Esophagus muscularis mucosa (tissue), 4 donors: Measurements from ENCODE around the gene C4orf50. TPM values are rescaled to one million over a fixed set of nuclear protein-coding genes. Genes with fewer than 3 reads are reported as not detected.

ENCODE experiments used
- DNase-seq: peaks from one replicate; pipeline ENCODE4 v3.0.0-alpha.2; 2017; ENCODE audit errors: extremely low spot score
- H3K27ac ChIP-seq, 4 donors: fragments of 200-600 bp; sonication (generic); replicated peaks in 1 of 4; 1 replicate in 3 of 4; 2 replicates in 1 of 4; pipeline ENCODE4 v1.5.1; 2016 to 2019; ENCODE audit warnings: mild to moderate bottlenecking in 1 of 4
- H3K27me3 ChIP-seq, 4 donors: fragments of 200-600 bp; sonication (generic); one replicate each; pipeline versions ENCODE4 v1.5.1 to v1.6.0; 2016 to 2019
- H3K36me3 ChIP-seq, 4 donors: fragments of 200-600 bp; sonication (generic); one replicate each; pipeline ENCODE4 v1.5.1; 2016 to 2019
- H3K4me1 ChIP-seq, 4 donors: fragments of 200-600 bp; sonication (generic); one replicate each; pipeline ENCODE4 v1.5.1; 2016 to 2019
- H3K4me3 ChIP-seq, 4 donors: fragments of 200-600 bp; sonication (generic); 1 replicate in 2 of 4; 2 replicates in 2 of 4; pipeline ENCODE4 v1.5.1; 2016 to 2019; ENCODE audit warnings: mild to moderate bottlenecking in 4 of 4, moderate library complexity in 1 of 4
- H3K9me3 ChIP-seq, 4 donors: fragments of 200-600 bp; sonication (generic); 1 replicate in 3 of 4; 2 replicates in 1 of 4; pipeline ENCODE4 v1.5.1; 2016 to 2019
- CTCF ChIP-seq, 3 experiments: fragments of 200-600 bp in 2 of 3; fragments of 450-650 bp in 1 of 3; sonication (generic) in 2 of 3; IDR thresholded peaks; one replicate each; pipeline ENCODE4 v1.5.1; 2017 to 2019; ENCODE audit warnings: antibody characterized with exemption in 3 of 3, mild to moderate bottlenecking in 2 of 3, moderate library complexity in 1 of 3
- EP300 ChIP-seq: sonication (generic); formaldehyde crosslinking; IDR thresholded peaks from one replicate; pipeline ENCODE4 v1.6.1; 2017; ENCODE audit warnings: antibody characterized with exemption
- POLR2A ChIP-seq: fragments of 450-650 bp; IDR thresholded peaks from one replicate; pipeline ENCODE4 v1.6.1; 2017; ENCODE audit warnings: antibody characterized with exemption, moderate library complexity, mild to moderate bottlenecking, low read depth
- POLR2AphosphoS5 ChIP-seq, 2 donors: sonication (generic); formaldehyde crosslinking; IDR thresholded peaks; one replicate each; pipeline ENCODE4 v1.6.1; 2017; ENCODE audit warnings: antibody characterized with exemption in 2 of 2
- WGBS: methylation state at CpG from one replicate; pipeline ENCODE4 v1.1.5; 2018; 5-methylcytosine and 5-hydroxymethylcytosine counted together
- intact Hi-C: fragments of 100-400 bp; cut with DNase I; formaldehyde crosslinking; loops from one replicate; pipeline ENCODE4 v1.15.1; 2023
- total RNA-seq, 4 donors: library from RNA; depleted of rRNA; stranded (reverse); fragments of >200 nt; gene quantifications; one replicate each; pipeline versions ENCODE4 v1.1.0 to v1.2.1, GENCODE V29; 2016

The C4orf50 gene
- total RNA-seq, 4 donors from 2014 or later = 0.11 to 0.42 (median 0.26) TPM

DNA sequence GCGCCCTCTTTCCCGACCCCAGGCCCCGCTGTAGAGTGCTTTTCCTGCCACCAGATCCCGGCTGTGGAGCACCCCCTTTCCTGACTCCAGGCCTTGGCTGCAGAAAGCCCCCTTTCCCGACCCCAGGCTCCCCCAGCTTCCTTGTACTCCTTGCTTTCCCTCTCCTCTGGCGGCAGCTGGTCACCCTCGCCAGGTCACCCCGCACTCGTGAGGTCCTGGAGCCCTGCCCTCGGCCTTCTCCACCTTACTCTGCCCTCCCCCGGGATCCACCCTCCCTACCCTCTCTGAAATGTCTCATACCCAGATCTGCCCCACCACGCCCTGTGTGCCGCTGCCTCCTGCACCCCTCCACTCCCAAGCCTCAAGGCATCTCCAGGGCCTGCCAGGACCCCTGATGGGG is 25.0 kb upstream of the C4orf50 start:
- H3K4me1 ChIP-seq = no peaks in the 10 kb centered on the region
- no peak overlapping the region for H3K27ac ChIP-seq
- intact Hi-C loops = no loop called here
- H3K27me3 ChIP-seq = peaks cover 0 to 60% (median 0%) of the 10 kb centered on the region in 4 donors
- no peak for DNase-seq
- no peak for TF ChIP-seq POLR2AphosphoS5 (IDR thresholded peaks at IDR 0.05)
- TF ChIP-seq POLR2A = no peak
- no peak for TF ChIP-seq CTCF (IDR thresholded peaks at IDR 0.05)
- no peak for TF ChIP-seq EP300
- H3K36me3 ChIP-seq = no peaks in the 10 kb centered on the region
- no peak overlapping the region for H3K4me3 ChIP-seq
- no peaks in the 10 kb centered on the region for H3K9me3 ChIP-seq
- WGBS = 81% methylated on average over 13 of the region's 13 CpGs

GRCh38 chr4:6042293-6043063 is 24.2 kb upstream of the C4orf50 start:
- intact Hi-C loops = no loop called here
- H3K9me3 ChIP-seq = no peaks in the 10 kb centered on the region
- no peaks in the 10 kb centered on the region for H3K4me1 ChIP-seq
- H3K4me3 ChIP-seq = no peak overlapping the region
- TF ChIP-seq POLR2A (no peak), POLR2AphosphoS5 (IDR thresholded peaks at IDR 0.05) (no peak), EP300 (no peak), CTCF (IDR thresholded peaks at IDR 0.05) (no peak)
- no peaks in the 10 kb centered on the region for H3K36me3 ChIP-seq
- H3K27ac ChIP-seq = no peak overlapping the region
- no peak for DNase-seq
- peaks cover 0 to 60% (median 0%) of the 10 kb centered on the region in 4 donors for H3K27me3 ChIP-seq
- 87% methylated on average over 19 of the region's 21 CpGs for WGBS

- Histone ChIP-seq H3K27me3 (peaks cover 0 to 54% (median 0%) of the 10 kb centered on the region in 4 donors), H3K36me3 (no peaks in the 10 kb centered on the region), H3K4me1 (no peaks in the 10 kb centered on the region), H3K4me3 (no peak overlapping the region), H3K9me3 (no peaks in the 10 kb centered on the region), H3K27ac (no peak overlapping the region)
- intact Hi-C loops = no loop called here
- DNase-seq = no peak
- 83% methylated on average over 5 of the region's 5 CpGs for WGBS
- TF ChIP-seq CTCF (IDR thresholded peaks at IDR 0.05) (no peak), POLR2A (no peak), POLR2AphosphoS5 (IDR thresholded peaks at IDR 0.05) (no peak), EP300 (no peak)
Measured at GRCh38 chr4:6041800-6042199, 23.6 kb upstream of the C4orf50 start.

DNA sequence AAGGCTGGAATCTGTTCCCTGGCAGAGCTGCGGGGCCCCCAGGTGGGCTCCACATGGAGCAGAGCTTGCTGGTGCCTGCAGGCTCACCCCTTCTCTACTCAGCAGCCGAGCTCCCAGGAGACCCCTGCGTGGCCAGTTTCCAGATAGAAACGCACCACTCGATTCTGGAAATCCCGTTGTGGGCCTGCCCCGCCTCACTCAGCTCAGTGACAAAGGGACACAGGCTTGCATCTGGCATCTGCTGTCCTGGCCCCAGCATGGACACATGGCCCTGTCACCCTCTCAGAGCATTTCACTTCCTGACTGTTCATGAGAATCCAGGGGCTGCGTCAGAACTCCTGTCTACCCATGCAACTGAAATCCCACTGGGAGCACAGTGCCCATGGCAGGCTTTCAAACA is 20.5 kb upstream of the C4orf50 start:
- intact Hi-C loops = no loop called here

More for the DNA sequence above, 20.5 kb upstream of the C4orf50 start:
- no peak overlapping the region for H3K27ac ChIP-seq
- no peak overlapping the region for H3K4me3 ChIP-seq
- no peaks in the 10 kb centered on the region for H3K9me3 ChIP-seq
- H3K4me1 ChIP-seq = no peaks in the 10 kb centered on the region
- no peak for DNase-seq
- no peaks in the 10 kb centered on the region for H3K36me3 ChIP-seq
- WGBS = 90% methylated on average over 2 of the region's 8 CpGs
- H3K27me3 ChIP-seq = peaks cover 0 to 24% (median 0%) of the 10 kb centered on the region in 4 donors
- TF ChIP-seq POLR2AphosphoS5 (IDR thresholded peaks at IDR 0.05) = no peak
- TF ChIP-seq CTCF (IDR thresholded peaks at IDR 0.05) = no peak
- no peak for TF ChIP-seq POLR2A
- no peak for TF ChIP-seq EP300
